Ovary (tissue), 9 donors: Measurements from ENCODE around the gene FGD5. TPM values are rescaled to one million over a fixed set of nuclear protein-coding genes. Genes with fewer than 3 reads are reported as not detected.

Experiments
- DNase-seq, 5 donors: peaks; one replicate each; pipeline ENCODE4 v3.0.0-alpha.2; 2019 to 2020
- H3K27ac ChIP-seq, 2 donors: fragments of 200-600 bp; one replicate each; pipeline versions ENCODE4 v1.5.1 to v1.8.0; 2019 to 2022
- H3K27me3 ChIP-seq: fragments of 200-600 bp; one replicate; pipeline ENCODE4 v1.8.0; 2022
- H3K36me3 ChIP-seq: fragments of 200-600 bp; sonication (generic); one replicate; pipeline ENCODE4 v1.5.1; 2019
- H3K4me1 ChIP-seq: one replicate; pipeline ENCODE4 v1.8.1; 2013; ENCODE audit warnings: mild to moderate bottlenecking, moderate library complexity; ENCODE audit not compliant: insufficient read depth
- H3K4me3 ChIP-seq: fragments of 200-600 bp; sonication (generic); one replicate; pipeline ENCODE4 v1.5.1; 2017
- H3K9me3 ChIP-seq, 2 donors: fragments of 200-600 bp in 1 of 2; sonication (generic) in 1 of 2; one replicate each; pipeline versions ENCODE4 v1.5.1 to v1.8.1; 2013 to 2019; ENCODE audit warnings: mild to moderate bottlenecking in 1 of 2, moderate library complexity in 1 of 2
- CTCF ChIP-seq, 3 donors: fragments of 450-650 bp in 2 of 3; fragments of 200-600 bp in 1 of 3; IDR thresholded peaks; one replicate each; pipeline versions ENCODE4 v1.5.1 to v1.8.0; 2016 to 2022; ENCODE audit warnings: antibody characterized with exemption in 3 of 3, mild to moderate bottlenecking in 1 of 3
- EP300 ChIP-seq: sonication (generic); formaldehyde crosslinking; IDR thresholded peaks from one replicate; pipeline ENCODE4 v1.6.1; 2017; ENCODE audit warnings: antibody characterized with exemption
- POLR2A ChIP-seq: fragments of 450-650 bp; IDR thresholded peaks from one replicate; pipeline ENCODE4 v1.6.1; 2017; ENCODE audit warnings: antibody characterized with exemption, mild to moderate bottlenecking, moderate library complexity
- WGBS, 3 donors: extraction: QIAGEN DNeasy Blood & Tissue Kit in 1 of 3; methylation state at CpG; one replicate each; pipeline versions ENCODE4 v1.1.5 to v1.1.7; 2013 to 2017; 5-methylcytosine and 5-hydroxymethylcytosine counted together
- intact Hi-C, 4 donors: fragments of 100-400 bp; cut with DNase I; formaldehyde crosslinking; loops; one replicate each; pipeline versions ENCODE4 v1.11.0 to v1.15.1; 2022 to 2023
- polyA plus RNA-seq, 2 donors: library from polyadenylated mRNA; stranded (reverse); fragments of 200-250 nt in 1 of 2; fragments of 350-450 nt in 1 of 2; fragmentation: Illumina TruSeq in 1 of 2; extraction: RNeasy Lipid Tissue Mini Kit (QIAGEN cat#74804) in 1 of 2; gene quantifications; one replicate each; pipeline ENCODE4 v1.2.3, GENCODE V29; 2013 to 2014
- total RNA-seq, 7 donors: library from RNA; depleted of rRNA in 2 of 7; stranded (reverse); fragments of >200 nt in 2 of 7; fragmentation: NEBNext Ultra II Directional in 3 of 7; extraction: Animal tissue kit (Norgen Biotek cat#: 25700) in 3 of 7; gene quantifications; one replicate each; pipeline versions ENCODE4 v1.1.0 to v1.2.4, GENCODE V29; 2016 to 2023
- donor health status: DM: no; HTN: no; CAD: no; lungs with moderate emphysema.
- donor health status: DM: no; HTN: no; CAD: no.
- donor health status: Bipolar disorder and iron deficiency.
- donor health status: DM: yes; HTN: yes; CAD: no.
- donor health status: DM: no; HTN: no; CAD: no.
- donor health status: DM: yes; HTN: yes; CAD: no.

FGD5 gene
- total and polyA plus RNA-seq, 9 donors = 5.1 to 38.3 (median 13.0) TPM

- no peaks in the 10 kb centered on the region for H3K27me3 ChIP-seq
- WGBS, 3 donors = 66 to 83% (median 75%) methylated on average over 14 of the region's 14 CpGs
- peaks cover 27% of the 10 kb centered on the region for H3K4me1 ChIP-seq
- no peak for DNase-seq
- no peak overlapping the region for H3K27ac ChIP-seq
- TF ChIP-seq EP300 (no peak), POLR2A (no peak), CTCF (IDR thresholded peaks at IDR 0.05) (no peak)
- H3K9me3 ChIP-seq = no peaks in the 10 kb centered on the region
- H3K36me3 ChIP-seq = no peaks in the 10 kb centered on the region
- no peak overlapping the region for H3K4me3 ChIP-seq
- intact Hi-C loops = no loop called here
These were observed 14.4 kb downstream of the FGD5 start for GRCh38 chr3:14832975-14833722.

GRCh38 chr3:14834121-14834520, 15.4 kb downstream of the FGD5 start:
- Histone ChIP-seq H3K27ac (no peak overlapping the region), H3K27me3 (no peaks in the 10 kb centered on the region), H3K4me1 (peaks cover 27% of the 10 kb centered on the region), H3K4me3 (no peak overlapping the region), H3K9me3 (no peaks in the 10 kb centered on the region), H3K36me3 (no peaks in the 10 kb centered on the region)
- WGBS, 3 donors = 85 to 98% (median 85%) methylated on average over 3 of the region's 3 CpGs
- TF ChIP-seq EP300 (no peak), POLR2A (no peak), CTCF (IDR thresholded peaks at IDR 0.05) (no peak)
- no peak for DNase-seq
- intact Hi-C loops = no loop called here

- TF ChIP-seq CTCF (IDR thresholded peaks at IDR 0.05) (no peak), POLR2A (no peak), EP300 (no peak)
- intact Hi-C loops = no loop called here
- H3K36me3 ChIP-seq = no peaks in the 10 kb centered on the region
- peaks cover 27% of the 10 kb centered on the region for H3K4me1 ChIP-seq
- no peak overlapping the region for H3K4me3 ChIP-seq
- DNase-seq = no peak
- H3K9me3 ChIP-seq = no peaks in the 10 kb centered on the region
- WGBS, 3 donors = 94 to 96% (median 95%) methylated on average over 15 of the region's 15 CpGs
- no peaks in the 10 kb centered on the region for H3K27me3 ChIP-seq
- H3K27ac ChIP-seq = no peak overlapping the region
These were observed 16.2 kb downstream of the FGD5 start for GRCh38 chr3:14834807-14835466.

GRCh38 chr3:14836049-14836468, 17.3 kb downstream of the FGD5 start:
- peak; percentile 81 to 93 (median 84) for DNase-seq
- WGBS, 3 donors = 24 to 31% (median 25%) methylated on average over 9 of the region's 9 CpGs
- H3K4me3 ChIP-seq = no peak overlapping the region
- no peaks in the 10 kb centered on the region for H3K9me3 ChIP-seq
- no peaks in the 10 kb centered on the region for H3K36me3 ChIP-seq
- TF ChIP-seq EP300 (no peak), CTCF (IDR thresholded peaks at IDR 0.05) (no peak), POLR2A (no peak)
- peak overlapping the region in 1 of 2 donors; percentile 6 for H3K27ac ChIP-seq
- H3K4me1 ChIP-seq = peaks cover 27% of the 10 kb centered on the region
- H3K27me3 ChIP-seq = no peaks in the 10 kb centered on the region
- intact Hi-C loops = no loop called here
